ENCODE results near the gene TANK.
"Not testable (repeated sequence)": the region's sequence is repeated elsewhere in the genome, so short reads cannot be mapped to it uniquely, and the experiment has no call there.

Gene TANK

DNA sequence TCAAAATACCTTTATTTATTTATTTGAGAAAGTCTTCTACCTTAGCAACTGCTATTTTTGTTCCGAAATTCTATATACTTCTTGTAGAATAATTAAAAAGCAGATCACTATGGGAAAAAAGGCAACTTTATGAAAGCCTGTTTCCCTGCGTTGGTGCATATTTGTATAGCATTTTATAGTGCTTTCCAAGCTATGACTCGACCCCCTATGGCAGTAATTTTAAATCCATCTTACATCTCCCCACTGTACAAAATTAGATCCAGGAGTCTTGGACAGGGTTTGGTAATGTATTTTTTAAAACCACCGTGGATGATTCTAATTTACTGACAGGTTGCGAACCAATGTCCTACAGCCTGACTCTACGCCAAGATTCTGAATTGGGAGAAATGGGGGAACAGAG is 10.1 kb downstream of the TANK start:
- peak; percentile 27 for FAIRE-seq

GRCh38 chr2:161170958-161171932 is 11.0 kb downstream of the TANK start:
- FAIRE-seq, result no peak

DNA sequence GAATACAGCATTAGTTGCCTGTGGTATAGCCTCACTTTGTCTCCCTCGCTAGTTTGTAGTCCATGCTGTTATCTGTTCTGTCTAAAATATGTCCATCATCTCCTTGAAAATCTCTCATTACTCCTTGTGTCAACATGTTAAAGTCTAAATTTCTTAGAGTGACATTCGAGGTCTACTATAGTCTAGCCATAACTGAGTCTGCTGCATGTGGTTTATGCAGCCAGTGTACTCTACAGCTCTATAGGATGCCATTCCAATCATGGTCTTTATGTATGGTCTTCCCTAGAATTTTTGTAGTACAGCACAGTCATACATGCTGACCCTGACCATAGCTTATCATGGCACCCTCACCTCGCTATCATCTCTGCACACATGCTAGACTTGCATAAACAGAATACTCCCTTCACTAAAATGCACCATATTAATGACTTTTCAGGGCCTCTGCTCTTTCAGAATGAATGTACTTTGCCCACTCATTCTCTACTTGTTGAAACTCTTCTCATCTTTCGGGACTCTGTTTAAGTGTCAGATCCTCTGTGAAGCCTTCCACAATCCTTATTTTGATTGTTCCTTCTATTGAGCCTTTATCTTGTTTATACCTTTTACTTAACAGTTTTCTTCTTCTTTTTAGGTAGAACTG is 12.8 kb downstream of the TANK start:
- FAIRE-seq, result no peak

GRCh38 chr2:161173541-161174194 is 13.4 kb downstream of the TANK start:
- no peak for FAIRE-seq

DNA sequence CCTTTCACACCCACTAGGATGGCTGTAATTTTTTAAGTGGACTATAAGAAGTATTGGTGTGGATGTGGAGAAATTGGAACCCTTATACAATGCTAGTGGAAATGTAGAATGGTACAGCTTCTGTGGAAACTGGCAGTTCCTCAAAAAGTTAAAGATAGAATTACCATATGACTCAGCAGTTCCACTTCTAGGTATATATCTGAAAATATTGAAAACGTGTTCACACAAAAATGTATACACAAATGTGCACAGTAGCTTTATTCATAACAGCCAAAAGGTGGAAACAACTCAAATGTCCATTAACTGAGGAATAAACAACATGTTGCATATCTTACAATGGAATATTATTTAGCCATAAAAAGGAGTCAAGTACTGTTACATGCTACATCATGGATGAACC is 17.7 kb downstream of the TANK start:
- no peak for FAIRE-seq

GRCh38 chr2:161178756-161179155 is 18.5 kb downstream of the TANK start:
- FAIRE-seq, result no peak

- no peak for FAIRE-seq
Observed at GRCh38 chr2:161190050-161190449, 29.8 kb downstream of the TANK start.

GRCh38 chr2:161195602-161196001 is 35.4 kb downstream of the TANK start:
- FAIRE-seq, result not testable (repeated sequence)

GRCh38 chr2:161199912-161200701 is 39.9 kb downstream of the TANK start:
- no peak for FAIRE-seq

- no peak for FAIRE-seq
Observed at GRCh38 chr2:161204846-161205245, 44.6 kb downstream of the TANK start.

GRCh38 chr2:161206471-161207032 is 46.3 kb downstream of the TANK start:
- FAIRE-seq, result peak; percentile 79

GRCh38 chr2:161207941-161208340 is 47.7 kb downstream of the TANK start:
- no peak for FAIRE-seq

GRCh38 chr2:161208527-161209139 is 48.4 kb downstream of the TANK start:
- FAIRE-seq, result no peak

DNA sequence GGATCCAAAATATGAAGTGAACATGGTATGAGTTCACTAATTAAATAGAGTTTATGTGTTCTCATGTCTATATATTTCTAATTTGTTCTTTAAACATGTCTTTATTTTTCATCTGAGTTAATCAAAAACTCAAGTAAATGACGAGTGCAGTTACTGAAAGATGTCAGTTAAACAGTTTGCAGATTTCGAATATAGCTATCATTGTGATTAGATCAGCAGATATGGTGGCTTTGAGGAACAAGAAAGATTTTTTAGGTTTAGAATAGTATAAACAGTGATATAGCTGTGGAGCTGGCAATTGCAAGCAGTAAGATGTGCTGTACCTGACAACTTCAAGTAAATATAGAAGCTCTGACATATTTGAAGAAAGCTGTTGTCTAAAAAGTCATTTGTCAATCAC is 49.7 kb downstream of the TANK start:
- FAIRE-seq, result no peak

GRCh38 chr2:161217597-161218185 is 57.5 kb downstream of the TANK start:
- FAIRE-seq, result no peak

- FAIRE-seq, result no peak
Observed at GRCh38 chr2:161219211-161219610, 59.0 kb downstream of the TANK start.

GRCh38 chr2:161223139-161223732 is 63.0 kb downstream of the TANK start:
- peak; percentile 98 for FAIRE-seq

- FAIRE-seq, result no peak
Observed at GRCh38 chr2:161228511-161229240, 68.4 kb downstream of the TANK start.

DNA sequence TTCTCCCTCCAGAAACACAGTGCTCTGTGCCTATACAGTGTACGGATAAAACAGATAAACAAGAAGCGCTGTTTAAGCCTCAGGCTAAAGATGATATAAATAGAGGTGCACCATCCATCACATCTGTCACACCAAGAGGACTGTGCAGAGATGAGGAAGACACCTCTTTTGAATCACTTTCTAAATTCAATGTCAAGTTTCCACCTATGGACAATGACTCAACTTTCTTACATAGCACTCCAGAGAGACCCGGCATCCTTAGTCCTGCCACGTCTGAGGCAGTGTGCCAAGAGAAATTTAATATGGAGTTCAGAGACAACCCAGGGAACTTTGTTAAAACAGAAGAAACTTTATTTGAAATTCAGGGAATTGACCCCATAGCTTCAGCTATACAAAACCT is 70.7 kb downstream of the TANK start:
- no peak for FAIRE-seq

DNA sequence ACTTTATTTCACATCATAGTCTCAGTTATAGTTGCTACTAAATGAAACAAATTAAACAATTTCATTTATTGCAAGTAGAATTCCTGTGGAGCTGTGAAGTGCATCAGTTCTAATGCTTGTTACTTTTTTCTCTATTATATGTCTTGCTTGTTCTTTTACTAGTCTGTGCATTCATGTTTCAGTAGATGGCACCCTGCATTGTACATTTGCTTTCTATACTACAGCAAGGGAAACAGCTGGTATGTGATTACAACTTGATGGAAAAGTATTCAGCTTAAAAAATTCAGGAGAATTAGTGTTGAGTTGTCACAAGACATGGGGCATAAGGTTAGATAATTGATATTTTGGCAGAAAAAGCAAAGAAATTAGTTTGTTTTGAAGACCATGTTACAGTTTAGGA is 72.3 kb downstream of the TANK start:
- FAIRE-seq, result no peak

All from A204.1 (cell line).